ENCODE measurements around the gene GRK5.

GRK5 gene

GRCh38 chr10:119412244-119413092 lies 205.1 kb downstream of the GRK5 start:
- DNase-seq = no peak

GRCh38 chr10:119413093-119413453 lies 205.7 kb downstream of the GRK5 start:
- no peak for DNase-seq

GRCh38 chr10:119413471-119414080 lies 206.2 kb downstream of the GRK5 start:
- no peak for DNase-seq

- no peak for DNase-seq
These were observed 206.8 kb downstream of the GRK5 start for GRCh38 chr10:119414081-119414611.

GRCh38 chr10:119415121-119415520 lies 207.8 kb downstream of the GRK5 start:
- DNase-seq = no peak

- no peak for DNase-seq
These were observed 208.4 kb downstream of the GRK5 start for GRCh38 chr10:119415536-119416503.

- DNase-seq = peak; percentile 15
These were observed 209.5 kb downstream of the GRK5 start for GRCh38 chr10:119416855-119417254.

GRCh38 chr10:119417852-119418251 lies 210.5 kb downstream of the GRK5 start:
- no peak for DNase-seq

- DNase-seq = no peak
These were observed 211.0 kb downstream of the GRK5 start for GRCh38 chr10:119418362-119418761.

- DNase-seq = no peak
These were observed 212.6 kb downstream of the GRK5 start for GRCh38 chr10:119419931-119420330.

- DNase-seq = no peak
These were observed 213.8 kb downstream of the GRK5 start for GRCh38 chr10:119420950-119421875.

GRCh38 chr10:119421891-119422681 lies 214.7 kb downstream of the GRK5 start:
- no peak for DNase-seq

GRCh38 chr10:119422682-119423509 lies 215.5 kb downstream of the GRK5 start:
- no peak for DNase-seq

GRCh38 chr10:119423510-119424257 lies 216.3 kb downstream of the GRK5 start:
- DNase-seq = no peak

- DNase-seq = no peak
These were observed 217.0 kb downstream of the GRK5 start for GRCh38 chr10:119424258-119424975.

GRCh38 chr10:119425102-119425880 lies 217.9 kb downstream of the GRK5 start:
- DNase-seq = no peak

- no peak for DNase-seq
These were observed 218.5 kb downstream of the GRK5 start for GRCh38 chr10:119425881-119426170.

GRCh38 chr10:119426699-119427098 lies 219.3 kb downstream of the GRK5 start:
- DNase-seq = no peak
